ENCODE data around the gene TTLL5.
A peak's percentile ranks its signal among the peaks of the same experiment; 100 is the strongest.

The TTLL5 gene

DNA sequence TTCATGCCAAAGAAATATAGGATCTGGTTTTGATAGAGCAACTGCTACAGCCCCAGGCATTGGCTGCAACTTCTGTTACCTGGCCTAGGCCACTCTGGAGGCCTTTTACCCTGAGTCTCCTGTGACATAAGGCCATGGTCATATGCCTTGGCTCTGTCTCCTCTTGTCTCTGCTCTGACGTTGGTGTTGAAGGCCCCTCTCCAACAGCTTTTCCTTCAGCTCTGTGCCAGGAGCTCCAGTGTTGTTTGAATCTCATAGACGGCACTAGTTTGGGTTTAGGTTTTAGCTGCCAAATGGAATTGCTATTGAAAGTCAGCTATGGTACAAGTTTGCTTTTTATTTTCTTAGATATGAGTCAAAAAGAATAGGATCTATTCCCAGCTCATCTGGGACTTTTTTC lies 41.1 kb downstream of the TTLL5 start:
- peak; percentile 52 for DNase-seq

DNA sequence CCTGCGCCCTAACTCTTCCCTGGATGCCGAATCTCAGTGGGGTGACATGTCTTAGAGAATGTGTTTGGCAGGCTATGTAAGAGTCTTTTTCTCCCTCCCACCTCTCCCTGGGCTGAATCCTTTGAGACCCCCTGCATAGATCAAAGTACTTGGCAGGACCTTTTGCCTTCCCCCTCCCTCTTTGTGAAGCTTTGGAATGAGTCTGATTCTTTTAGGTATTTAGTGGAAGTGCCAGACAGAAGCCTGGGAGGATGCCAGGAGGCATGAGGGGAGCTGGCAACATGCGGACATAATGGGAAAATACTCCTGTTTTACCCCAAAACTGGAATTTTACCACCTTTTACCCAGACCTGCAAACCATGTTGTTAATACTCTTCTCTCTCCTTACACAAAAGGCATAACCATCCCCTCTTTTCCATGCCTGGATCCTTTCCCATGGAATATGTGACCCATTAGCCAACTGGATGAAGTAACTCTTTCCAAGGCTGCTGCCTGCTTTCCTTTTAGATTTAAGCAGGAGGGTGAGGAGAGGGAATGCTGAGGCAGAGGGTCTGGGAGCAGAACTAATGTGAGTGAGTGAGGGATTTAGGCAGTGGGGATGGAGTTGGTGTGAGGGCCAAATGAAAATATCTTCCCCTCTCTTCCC lies 41.7 kb downstream of the TTLL5 start:
- DNase-seq: peak; percentile 75

DNA sequence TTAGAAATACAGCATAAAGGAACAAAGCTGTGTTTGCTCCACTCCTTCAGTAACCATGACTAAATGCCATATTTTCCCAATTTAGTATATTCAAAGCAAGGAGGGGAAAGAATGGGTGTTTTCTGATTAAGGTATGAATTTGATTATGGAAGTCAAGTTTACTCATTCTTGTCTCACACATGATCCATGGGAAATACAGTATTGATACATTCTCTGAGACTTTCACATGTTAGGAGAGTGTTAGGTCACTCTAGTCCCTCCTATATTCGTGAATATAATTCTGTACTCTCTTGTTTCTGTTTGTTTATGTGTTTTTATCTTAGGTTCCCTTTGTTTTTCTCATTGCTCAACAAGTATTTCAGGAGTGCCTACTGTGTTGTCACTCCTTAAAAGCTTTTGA lies 42.4 kb downstream of the TTLL5 start:
- no peak for DNase-seq

DNA sequence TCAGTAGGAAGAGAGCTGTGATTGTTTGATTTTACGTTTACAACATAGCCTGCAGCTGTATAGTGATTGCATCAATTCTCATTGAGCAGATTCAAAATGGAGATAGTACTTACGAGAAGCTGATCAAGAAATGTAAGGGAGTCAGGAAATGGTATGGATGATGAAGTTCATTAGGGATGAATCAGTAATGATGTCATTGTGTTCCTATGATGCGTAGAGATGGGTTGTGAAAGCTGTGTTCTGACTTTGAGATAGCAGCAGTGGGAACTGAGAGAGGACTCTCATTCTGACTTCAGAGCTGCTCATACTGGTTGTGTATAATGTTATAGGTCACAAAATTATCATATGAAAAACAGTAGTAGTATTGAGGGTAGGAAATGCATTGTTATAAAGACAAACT lies 44.0 kb downstream of the TTLL5 start:
- no peak for DNase-seq

DNA sequence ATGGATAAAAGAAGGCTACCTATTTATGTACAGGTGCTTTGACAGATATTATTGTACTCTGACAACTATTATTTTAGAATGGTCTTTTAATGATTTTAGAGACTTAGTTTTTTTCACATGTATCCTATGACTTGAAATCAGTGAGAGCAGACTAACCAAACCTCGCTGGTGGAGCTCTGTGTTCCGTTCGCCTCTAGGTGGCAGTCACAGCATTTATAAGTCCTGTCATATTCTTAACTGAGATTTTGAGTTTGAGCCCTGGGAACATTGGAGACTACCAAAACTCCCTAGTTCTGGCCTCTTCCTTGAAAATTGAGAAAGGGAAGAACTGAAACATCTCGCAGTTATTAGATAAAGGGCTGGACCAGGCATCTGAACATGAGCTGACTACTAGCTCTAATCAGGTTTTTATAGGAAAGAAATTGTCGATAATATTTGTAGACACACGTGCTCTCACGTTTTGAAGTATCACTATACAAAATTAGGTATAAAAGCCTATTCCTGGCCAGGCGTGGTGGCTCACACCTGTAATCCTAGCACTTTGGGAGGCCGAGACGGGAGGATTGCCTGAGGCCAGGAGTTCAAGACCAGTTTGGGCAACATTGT lies 48.3 kb downstream of the TTLL5 start:
- DNase-seq: peak; percentile 84

DNA sequence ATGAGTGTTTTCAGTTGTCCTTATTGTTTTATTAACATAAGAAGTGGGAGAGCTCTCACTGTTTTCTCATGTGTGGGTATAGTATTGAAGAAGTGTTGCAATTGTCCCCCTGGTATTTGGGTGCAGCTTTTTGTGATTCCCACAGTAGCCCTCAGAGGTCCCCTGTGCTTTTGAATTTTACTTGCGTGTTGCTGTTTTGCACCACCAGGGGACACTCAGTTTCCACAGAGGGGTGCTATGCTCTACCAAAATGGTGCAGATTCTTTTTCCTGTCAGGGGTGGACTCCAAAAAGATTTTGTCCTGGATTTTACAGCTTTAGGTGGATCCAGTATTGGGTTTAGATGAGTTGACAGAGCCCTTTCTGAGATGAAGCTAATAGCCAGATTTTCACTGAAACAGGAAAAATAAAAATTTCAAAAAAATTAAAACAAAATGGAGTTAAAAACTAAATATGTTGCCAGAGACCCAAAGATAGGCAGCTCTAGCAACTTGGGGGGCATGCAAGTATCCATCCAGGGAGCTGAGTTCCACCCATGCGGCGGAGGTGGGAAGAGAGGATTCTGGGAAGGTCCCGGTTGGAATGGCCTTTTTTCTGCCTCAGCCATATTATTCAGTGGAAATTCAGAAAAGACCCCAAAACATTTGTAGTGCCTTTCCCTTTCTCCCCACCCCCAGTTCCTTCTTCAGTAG lies 50.2 kb downstream of the TTLL5 start:
- DNase-seq: peak; percentile 62

DNA sequence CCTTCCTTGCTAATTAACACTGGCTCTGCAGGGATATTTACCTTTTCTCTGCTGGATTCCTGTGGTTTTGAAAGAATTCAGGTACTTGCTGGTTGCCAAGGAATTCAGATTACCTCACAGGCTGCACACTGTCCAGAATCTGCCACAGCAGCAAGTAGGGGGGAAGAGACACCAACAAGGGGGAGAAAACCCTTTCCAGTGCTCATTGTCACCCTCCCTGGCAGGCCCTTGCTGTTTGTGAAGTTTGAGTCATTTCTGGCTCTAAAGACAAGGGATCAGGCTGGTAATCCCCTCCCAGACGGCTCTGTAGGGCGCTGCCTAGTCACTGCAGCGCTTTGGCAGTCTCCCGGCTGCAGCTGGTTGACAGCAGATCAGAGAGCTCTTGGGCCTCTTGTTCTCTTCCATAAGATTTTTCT lies 50.8 kb downstream of the TTLL5 start:
- DNase-seq: peak; percentile 84

DNA sequence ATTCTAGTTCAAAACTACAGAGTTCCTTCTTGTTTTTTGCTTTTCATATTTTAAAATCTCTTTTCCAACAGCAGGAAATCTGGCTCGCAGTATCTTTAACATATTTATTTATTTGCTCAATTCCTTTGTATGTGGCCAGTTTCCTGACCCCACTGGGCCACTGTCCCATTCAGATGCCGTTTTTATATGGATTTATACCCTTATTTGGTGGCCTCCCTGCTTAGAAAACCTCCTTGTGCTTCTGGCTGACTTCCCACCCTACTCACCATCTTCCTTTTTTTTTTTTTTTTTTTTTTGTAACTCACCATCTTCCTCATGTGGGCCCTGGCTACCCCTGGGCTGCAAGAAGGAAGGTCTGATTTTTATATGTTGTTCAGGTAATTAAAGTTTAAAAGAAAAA lies 53.9 kb downstream of the TTLL5 start:
- no peak for DNase-seq

DNA sequence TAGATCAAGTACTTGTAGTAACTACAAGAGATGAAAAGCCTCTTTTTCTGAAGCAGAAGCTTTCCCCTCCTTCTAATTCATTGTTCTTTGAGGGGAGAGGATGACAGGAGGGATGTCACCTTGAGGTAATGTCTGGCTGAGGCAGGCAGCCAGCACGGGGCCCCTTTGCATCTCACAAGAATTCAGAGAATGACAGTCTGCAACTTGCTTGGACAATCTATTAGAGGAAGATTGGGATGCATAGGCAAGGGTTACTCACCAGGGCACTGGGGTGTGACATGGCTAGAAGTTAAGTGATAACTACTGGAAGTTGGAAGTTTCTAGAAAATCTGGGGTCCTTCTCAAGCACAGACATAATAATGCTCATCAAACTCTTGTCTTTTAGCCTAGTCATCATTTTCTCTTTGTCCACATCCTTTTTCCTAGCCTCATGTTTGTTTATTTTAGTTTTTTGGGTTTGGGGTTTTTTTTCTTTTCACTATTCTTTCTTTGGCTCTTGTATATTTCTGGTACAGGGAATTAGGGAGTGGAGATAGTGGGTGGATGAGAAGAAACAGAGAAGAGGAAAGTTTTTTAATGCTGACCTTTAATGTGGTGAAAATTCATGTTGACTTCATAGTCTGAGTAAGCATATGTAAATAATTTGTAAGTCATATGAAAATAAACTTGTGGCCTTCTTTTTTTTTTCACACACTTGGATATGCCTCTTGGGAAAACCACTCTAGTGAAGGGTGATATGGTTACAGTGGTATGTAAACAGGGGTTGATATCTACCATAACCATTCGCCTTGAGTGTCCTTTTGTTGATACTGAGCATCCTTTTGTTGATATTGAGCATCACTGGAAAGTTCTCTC lies 55.1 kb downstream of the TTLL5 start:
- no peak for DNase-seq

DNA sequence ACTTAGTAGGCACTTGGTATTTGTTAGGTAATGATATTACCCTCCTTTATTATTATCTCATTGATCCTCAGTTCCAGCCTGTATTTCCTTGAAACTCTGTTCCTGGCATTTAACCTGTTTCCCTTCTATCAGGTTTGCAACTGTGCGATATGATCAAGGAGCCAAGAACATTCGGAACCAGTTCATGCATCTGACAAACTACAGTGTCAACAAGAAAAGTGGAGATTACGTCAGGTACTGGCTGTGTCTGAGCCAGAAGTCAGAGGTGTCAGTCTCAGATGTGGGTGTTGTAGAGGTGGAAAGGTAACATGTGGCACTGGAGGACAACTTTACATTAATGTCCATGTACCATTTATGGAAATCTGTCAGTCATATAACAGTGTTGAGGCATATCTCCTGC lies 56.7 kb downstream of the TTLL5 start:
- no peak for DNase-seq

DNA sequence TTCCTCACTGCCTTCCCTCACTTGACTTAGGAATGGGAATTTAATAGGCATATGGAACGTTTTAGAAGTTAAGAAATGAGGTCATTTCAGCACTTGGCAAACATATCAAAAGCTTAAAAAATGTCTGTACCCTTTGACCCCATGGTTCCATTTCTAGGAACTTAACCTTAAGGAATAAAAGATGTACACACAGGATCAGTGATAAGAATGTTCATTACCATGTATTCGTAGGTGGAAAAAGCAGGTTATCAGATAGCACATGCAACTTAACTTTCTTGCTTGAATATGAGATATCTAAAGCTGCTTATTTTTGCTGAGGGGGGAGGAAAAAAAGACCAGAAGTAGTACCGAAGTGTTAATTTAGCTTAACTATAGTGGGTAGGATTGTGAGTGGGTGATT lies 57.2 kb downstream of the TTLL5 start:
- DNase-seq: no peak

DNA sequence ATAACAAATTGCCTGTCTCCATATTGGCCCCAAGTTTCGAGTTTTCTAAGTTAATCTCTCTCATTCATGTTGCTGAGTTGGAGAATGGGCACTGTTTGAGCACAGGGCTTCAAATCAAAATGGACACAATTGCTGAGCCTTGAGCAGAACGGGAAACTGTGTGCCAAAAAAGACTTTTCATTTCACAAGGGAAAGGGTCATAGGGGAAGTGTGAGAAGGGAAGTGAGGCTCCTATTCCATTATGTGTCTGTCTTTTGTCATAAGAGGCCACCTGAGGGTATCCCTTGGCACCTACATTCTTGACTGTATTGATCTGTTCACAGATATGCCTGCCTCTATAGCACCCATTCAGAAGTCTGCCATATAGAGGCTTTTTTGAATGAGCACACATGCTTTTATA lies 59.1 kb downstream of the TTLL5 start:
- no peak for DNase-seq

DNA sequence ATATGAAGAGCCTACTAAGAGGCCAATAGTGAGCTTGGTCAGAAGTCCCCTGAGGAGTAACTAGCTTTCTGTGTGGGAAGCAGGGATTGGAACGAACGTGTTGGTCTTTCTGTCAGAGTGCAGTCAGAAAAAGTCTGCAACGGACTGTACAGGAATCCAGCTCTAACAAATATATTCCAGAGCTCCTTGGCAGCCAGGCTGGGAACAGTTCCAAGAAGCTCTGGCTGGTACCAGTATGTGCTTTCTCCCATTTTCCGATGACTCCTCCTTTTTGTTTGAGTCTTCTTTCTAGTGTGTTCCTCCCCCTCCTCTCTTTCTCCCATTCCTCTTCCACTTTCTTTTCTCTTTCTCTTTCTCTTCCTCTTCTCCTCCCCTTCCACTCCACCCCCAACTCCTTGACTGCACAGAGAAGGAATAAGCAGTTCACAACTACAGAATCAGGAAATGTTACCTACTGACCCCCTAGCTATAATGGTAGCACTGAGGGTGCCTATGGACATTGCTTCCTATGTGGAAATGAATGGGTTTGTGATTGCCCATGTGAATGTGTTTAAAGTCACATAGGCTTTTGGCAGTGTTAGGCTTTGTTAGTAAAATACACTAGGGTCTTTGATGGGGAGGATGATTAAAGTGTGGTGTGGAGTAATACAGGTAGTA lies 59.9 kb downstream of the TTLL5 start:
- peak; percentile 88 for DNase-seq

DNA sequence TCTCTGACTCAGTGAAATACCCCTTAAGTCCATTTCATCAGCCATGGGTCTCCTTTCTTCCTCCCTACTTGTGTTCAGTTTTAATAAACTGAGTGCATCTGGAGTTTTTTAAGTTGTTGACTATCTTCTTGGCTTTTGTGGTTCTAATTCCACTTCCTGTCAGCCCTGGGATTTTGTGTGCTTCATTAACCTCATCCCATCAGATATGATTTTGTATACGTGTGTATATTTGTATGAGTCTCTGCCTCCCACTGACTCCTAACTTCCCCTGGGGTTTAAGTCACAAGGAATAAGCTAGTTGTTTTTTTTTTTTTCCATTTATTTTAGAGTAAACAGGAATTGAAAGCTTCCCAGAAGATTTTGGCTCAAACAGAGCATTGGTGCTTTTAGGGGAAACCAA lies 62.7 kb downstream of the TTLL5 start:
- no peak for DNase-seq

DNA sequence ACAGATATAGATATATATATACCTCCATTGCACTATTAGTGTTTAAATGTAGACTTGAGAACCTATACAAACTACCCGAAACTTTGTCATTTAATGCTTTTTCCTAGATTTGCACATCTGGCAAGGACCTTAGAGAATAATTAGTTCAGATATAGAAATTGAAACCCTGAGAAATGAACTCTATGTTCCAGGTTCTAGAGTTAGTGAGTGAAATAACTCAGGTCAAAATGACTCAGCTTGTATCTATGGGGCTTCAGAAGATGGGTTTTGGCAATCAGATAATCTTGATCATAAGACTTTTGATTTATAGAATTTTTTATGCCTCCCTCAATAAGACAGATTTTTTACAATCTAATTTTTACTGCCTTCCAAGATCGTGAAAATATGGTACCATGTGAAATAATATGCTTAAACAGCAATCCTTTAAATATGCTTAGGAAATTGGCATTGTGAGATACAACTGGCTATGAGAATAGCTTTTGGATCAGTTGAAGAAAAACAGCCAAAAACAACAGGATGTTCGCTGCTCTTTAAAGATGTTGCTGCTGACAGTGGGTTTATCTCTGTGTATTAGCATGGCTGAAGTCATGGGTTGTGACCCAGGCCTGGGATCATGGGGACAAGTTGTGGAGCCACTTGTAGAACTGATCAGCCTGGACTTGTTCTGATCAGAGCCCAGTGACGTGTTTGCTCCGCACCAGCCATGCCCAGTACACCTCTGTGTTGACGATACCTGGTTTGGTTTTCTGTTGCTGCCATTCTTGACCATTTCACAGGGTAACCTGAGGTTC lies 63.6 kb downstream of the TTLL5 start:
- DNase-seq: no peak

DNA sequence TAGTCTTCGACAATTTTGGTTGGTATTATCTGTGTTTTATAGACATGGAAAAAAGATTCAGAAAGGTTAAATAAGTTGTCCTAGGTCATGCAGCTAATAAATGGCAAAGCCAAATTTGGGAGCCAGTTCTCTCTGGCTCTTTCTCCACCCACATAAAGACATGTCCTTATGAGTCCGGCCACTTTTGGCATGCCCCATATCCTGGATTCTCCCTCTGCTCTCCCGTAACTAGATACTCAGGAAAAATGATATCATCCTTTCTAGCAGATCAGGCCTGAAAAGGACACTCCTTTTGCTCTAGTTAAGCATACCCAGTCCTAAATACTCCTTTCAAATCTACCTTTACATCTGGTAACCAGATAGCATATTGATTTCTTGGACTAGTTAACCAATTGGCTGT lies 64.4 kb downstream of the TTLL5 start:
- no peak for DNase-seq

DNA sequence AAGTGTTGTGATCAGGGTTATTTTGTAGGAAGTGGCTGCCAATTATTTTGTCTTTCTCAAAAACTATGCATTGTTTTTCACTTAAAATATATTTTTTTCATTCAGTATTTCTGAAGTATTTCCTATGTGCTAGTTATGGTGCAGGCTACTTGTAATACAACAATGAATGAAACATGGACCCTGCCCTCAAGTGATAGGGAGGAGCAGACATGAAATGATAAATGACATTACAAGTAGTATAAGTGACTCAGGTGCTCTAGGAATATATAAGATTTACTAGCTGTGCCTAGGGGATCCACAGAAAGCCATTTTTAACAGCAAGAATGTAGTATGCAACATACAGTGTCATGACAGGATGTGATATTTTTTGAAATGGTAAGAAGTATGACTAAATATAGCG lies 65.3 kb downstream of the TTLL5 start:
- DNase-seq: no peak

DNA sequence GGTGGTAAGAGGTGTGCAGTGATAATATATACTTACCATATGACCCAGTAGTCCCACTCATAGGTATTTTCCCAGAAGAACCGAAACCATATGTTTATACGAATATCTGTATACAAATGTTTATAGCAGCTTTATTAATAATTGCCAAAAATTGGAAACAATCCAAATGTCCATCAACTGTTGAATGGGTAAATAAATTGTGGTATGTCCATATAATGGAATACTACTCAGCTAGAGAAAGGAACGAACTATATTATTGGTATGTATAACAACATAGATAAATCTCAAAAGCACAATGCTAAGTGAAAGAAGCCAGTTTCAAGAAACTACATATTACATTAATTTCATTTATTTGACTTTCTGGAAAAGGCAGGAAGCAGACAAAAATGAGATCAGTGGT lies 66.1 kb downstream of the TTLL5 start:
- no peak for DNase-seq

DNA sequence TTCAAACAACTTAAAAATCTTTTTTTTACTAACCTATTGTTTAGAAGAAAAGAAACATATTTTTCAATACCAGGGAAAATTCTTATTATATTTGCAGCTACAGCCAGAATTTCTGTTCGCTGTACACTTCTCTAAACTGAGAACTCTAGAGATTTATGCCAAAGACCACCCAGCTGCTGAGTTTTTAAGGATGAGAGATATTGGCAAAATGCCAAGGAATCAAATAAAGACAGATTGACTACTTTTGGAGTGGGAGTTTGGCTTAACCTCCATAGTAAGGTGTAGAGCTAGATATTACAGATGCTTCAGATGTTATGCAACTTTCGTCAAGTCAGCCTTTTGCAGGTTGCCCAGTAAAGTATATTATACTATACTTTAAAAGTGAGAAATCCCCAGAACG lies 71.8 kb downstream of the TTLL5 start:
- no peak for DNase-seq

DNA sequence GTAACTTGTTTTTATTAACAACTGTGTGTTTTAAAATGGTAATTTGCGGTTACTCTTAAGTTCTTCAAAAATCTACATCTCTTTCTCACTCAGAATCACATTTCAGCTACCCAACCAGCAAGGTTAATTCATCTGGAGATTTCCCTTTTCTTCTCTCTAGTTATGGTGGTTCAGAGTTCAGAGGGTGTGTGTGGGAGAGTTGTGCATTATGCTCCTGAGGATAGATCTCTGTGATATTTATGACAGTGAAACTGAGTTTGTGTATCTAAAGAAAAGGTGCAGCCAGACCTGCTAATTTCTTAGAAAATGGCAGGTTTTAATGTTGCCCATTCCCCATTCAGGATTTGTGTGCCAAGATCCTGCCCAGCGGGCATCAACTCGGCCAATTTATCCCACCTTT lies 73.8 kb downstream of the TTLL5 start:
- no peak for DNase-seq

DNA sequence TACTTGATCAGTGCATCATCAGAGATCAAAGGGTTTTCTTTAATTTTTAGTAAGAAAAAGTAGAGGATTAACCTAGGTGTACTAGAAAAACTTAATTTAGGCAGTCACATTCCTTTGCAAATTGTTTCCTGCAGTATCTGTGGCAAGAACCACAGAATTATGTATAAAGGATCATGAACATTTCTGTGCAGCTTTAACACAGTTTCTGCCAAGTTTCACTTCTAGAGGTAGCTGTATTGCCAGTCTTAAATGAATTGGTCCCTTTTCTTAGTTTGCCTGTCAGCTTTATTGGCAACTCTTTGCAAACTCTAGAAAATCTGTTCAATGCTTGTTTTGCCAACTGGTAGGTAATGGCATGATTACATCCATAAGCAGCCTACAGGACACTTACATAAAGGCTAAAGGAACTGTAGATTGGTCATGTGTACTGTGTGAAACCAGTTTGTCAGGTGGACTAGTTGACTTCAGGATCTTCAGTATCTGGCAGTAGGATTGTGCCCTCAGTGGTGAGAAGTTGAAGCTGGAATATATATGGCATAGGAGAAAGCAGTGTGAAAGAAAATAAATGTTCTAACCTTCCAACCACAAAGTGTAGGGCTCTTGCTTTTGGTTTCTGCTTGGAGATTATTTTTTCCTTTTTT lies 75.9 kb downstream of the TTLL5 start:
- no peak for DNase-seq

DNA sequence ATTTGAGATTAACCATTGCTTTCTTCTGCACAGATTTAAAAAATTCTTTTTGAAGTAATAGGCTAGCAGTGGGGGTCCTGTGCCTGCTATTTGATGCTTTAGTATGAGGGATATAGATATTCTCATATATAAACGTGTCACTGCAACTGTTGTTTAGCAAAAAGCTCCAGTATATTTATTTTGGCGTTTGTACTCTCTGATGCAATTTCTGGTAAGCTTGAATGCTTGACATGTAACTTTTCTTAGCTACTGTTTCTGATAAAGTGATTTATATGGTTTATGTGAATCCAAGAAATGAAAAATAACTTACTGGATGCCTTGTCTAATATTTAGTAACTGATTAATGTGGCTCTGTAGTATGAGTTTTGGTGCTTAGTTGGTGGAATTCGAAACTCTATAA lies 77.1 kb downstream of the TTLL5 start:
- no peak for DNase-seq

All from right hindlimb (tissue), 1 donor.